Activated CD4-positive, alpha-beta T cell treated with anti-CD3 and anti-CD28 coated beads, Interleukin-10, Interleukin-2, amounts not matched to agents 100 ng/mL and 50 ng/mL, durations not matched to agents 16 hours and 8 hours (primary cell): ENCODE data around the gene ELANE.

Experiments used
- DNase-seq: peaks from one replicate; pipeline ENCODE4 v3.0.0-alpha.2; 2020

Gene ELANE

DNA sequence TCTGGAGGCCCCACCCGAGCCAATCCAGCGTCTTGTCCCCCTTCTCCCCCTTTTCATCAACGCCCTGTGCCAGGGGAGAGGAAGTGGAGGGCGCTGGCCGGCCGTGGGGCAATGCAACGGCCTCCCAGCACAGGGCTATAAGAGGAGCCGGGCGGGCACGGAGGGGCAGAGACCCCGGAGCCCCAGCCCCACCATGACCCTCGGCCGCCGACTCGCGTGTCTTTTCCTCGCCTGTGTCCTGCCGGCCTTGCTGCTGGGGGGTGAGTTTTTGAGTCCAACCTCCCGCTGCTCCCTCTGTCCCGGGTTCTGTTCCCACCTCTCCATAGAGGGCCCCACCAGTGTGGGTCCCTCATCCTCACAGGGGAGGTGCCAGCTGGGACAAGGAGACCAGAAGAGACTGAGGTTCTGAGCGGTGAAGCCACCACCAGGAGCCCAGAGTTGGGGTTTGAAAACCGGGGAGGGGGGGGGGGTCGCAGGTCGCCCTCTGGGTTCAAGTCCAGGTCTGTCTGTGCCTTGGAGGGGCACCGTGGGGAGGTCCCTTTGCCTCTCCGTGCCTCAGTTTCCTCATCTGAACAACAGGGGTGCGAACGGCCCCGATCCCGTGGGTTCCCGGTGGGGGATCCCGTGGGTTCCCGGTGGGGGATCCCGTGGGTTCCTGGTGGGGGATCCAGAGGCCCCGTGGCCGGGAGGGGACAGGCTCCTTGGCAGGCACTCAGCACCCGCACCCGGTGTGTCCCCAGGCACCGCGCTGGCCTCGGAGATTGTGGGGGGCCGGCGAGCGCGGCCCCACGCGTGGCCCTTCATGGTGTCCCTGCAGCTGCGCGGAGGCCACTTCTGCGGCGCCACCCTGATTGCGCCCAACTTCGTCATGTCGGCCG, at the start of gene ELANE:
TSS of gene ELANE (plus strand) at position 168 of the 878 bp plus-strand sequence. CDS start at position 194, 26 bp downstream.
- no peak for DNase-seq

DNA sequence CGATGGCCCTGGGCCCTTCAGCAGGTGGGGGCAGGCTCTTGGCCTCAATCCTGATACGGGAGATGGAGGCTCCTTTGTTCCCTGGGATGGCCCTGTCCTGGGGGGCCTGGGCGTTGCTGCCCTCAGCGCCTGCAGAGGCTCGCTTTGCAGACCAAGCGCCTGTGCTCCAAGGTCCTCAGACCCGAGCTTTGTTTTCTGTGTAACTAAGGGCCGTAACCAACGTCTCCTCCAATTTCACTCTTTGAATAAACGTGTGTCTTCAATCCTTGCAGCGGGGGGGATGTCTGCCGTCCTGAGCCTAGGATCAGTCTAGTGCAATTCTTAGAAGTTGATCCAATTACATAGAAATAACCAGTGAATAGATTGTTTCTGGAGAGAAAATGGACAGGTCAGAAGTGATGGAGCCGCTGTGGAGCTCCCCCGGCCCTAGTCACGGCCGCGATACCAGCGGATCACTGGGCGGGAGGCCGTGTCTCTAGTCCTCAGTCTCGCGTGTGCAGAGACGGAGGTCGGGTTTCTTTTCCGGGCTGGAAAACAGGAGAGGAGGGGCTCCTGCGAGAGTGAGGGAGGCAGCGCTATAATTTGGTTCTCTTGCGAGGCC, 49.5 kb upstream of the ELANE start:
- no peak for DNase-seq

DNA sequence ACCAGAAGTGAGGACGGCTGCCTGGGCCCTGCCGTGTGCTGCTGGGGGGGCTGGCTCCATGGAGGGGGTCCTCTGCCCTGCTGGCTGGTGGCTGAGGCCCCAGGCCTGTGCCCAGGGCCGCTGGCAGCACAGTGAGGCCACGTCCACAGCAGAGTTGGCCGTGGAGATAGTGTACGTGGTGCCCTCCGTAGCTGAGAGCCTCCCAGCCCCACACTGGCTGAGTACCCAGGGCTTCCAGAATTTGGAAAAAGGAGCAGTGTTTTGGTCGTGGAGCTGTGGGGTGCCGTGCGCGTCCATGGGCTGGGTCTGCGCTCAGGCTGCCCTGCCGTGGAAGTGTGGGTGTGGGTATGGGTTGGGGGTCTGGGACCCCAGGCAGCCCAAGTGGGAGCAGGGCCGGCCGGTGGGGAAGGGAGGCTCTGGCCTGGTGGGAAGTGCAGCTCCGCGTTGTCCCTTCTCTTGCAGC, 49.0 kb upstream of the ELANE start:
- no peak for DNase-seq

DNA sequence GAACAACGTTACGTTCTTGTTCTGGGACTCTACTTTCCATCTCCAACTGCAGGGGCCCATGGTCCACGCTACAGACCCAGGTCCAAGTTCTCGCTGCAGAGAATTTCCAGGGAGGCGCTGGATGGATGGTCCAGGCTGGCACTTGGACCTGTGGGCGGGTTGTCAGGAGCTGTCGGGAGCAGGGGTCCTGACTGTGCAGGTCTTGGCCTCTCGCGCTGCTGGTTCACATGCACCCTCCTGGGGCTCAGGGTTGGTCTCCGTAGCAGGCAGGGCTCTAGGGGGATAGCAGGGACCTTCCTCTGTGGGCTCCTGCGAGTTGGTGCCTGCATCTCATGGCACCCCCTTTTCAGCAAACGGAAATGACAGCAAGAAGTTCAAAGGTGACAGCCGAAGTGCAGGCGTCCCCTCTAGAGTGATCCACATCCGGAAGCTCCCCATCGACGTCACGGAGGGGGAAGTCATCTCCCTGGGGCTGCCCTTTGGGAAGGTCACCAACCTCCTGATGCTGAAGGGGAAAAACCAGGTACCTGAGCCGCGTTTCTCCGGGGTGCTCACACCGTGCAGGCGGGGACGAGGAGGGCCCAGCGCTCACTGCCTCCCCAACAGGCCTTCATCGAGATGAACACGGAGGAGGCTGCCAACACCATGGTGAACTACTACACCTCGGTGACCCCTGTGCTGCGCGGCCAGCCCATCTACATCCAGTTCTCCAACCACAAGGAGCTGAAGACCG, 48.3 kb upstream of the ELANE start:
- no peak for DNase-seq

DNA sequence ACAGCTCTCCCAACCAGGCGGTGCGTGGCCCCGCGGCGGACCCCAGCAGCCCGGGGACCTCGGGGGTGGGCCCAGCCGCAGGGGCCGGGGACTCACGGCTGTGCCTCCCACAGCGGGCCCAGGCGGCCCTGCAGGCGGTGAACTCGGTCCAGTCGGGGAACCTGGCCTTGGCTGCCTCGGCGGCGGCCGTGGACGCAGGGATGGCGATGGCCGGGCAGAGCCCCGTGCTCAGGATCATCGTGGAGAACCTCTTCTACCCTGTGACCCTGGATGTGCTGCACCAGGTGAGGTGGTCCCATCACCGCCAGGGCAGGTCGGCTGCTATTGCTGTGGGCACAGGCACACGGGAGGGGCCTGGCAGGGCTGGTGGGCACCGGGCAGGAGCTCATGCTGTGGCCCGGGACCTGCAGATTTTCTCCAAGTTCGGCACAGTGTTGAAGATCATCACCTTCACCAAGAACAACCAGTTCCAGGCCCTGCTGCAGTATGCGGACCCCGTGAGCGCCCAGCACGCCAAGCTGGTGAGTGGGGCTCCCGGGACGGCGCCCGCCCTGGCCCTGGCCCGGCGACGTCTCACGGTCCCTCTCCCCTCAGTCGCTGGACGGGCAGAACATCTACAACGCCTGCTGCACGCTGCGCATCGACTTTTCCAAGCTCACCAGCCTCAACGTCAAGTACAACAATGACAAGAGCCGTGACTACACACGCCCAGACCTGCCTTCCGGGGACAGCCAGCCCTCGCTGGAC, 47.5 kb upstream of the ELANE start:
- no peak for DNase-seq

DNA sequence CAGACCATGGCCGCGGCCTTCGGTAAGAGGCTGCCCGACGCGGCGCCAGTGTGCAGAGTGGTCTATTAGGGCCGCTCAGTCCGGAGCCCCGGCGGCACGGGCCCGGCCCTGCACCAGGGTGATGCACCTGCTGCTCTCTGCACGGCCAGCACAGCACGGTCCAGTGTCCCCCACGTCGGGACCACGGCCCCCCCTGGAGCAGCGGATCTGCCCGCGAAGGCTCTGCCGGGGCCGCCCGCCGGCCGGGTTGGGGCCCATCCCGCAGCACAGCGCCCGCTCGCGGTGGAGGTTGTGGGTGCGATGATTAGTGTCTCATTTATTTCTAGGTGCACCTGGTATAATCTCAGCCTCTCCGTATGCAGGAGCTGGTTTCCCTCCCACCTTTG, 46.9 kb upstream of the ELANE start:
- no peak for DNase-seq

DNA sequence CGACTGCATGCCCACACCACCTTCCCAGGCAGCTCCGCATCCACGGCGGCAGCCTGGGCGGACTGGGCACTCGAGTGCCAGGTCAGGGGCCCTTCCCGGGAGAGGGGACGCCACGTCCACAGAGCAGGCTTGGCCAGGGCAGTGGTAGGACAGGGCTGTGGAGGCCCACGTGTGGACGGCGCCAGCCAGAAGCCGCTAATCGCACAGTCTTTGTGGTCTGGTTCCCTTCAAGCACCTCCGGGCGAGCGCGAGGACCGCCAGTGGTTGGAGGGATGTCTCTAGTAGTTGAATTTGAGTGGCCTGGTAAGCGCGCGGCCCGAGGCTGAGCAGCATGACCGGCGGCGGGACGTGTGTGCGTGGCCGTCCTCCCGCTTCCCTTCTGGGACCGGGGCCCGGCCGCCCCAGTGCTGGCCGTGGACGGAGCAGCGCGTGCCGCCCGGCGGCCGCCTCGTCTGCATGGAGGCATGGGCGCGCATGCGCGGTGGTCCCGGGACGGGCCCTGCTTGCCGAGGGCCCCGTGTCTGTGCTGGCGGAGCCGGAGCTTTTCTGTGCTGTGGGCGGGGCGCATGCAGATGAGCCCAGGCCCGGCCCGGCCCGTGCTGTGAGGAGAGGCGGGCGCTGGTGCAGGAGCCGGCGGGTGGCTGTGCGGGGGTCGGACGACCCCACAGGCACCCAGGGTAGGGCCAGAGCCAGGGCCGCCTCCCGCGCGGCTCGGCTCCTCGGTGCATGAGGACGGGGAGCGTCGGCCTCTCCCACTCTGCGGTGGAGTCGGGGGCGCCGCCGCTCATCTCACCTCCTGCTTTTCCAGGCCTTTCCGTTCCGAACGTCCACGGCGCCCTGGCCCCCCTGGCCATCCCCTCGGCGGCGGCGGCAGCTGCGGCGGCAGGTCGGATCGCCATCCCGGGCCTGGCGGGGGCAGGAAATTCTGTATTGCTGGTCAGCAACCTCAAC, 46.2 kb upstream of the ELANE start:
- DNase-seq = no peak

DNA sequence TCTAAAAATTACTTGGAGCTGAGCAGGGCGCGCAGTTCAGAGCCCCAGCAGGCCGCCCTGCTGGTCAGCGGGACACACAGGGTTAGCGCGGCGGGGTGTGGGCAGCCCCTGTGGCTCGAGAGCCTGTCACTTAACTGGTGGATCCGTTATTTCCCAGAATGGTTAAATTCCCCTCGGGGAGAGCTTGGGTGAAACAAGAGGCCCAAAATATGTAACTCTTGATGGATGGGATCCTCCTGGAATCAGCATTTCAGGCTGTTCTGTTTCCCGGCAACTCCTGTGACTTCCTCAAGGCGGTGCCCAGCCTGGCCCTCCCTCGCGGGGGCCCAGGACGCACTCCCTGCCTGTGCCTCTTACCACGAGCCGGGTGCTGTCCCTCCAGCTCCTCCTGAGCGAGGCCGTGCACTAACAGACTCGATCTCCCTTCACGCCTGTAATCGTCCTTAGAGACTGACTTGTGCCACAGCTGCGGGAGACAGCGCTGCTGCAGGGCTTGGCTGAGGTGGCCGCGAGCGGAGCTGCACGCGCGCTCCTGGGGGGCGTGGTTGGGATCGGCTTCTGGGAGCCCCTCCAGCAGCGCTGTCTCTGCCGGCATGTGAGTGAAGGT, 45.2 kb upstream of the ELANE start:
- DNase-seq = no peak

DNA sequence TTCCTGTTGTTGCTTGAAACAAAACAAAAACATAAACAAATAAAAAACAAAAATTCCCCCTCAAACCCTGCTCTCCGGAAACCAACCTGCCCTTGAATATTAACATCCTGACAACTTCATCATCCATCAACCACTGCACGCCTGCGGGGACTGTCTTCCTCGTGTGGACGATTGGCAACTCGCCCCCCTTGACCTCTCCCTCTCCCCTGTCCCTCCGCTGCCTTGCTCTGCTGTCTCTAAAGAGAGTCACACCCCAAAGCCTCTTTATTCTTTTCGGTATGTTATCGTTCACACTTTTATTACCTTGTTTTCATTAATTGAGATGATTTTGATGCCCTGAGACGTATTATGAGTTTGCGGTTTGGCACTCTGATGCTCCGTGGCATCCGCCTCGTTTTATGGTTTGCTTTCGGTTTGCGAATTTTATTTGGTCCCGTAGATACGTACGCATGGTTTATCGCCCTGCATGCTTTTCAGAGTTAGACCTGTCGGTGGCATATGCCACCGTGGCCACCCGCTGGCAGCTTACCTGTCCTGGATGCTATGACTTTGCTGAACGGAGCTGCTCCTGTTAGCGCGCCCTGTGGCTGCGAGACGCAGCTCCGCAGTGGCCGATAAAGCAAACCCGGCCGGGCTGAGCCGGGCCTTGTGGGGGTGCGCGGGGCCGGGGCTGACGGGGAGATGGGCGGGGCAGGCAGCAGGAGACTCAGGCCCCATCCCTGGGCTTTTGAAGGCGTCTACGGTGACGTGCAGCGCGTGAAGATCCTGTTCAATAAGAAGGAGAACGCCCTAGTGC, 44.3 kb upstream of the ELANE start:
- no peak for DNase-seq

DNA sequence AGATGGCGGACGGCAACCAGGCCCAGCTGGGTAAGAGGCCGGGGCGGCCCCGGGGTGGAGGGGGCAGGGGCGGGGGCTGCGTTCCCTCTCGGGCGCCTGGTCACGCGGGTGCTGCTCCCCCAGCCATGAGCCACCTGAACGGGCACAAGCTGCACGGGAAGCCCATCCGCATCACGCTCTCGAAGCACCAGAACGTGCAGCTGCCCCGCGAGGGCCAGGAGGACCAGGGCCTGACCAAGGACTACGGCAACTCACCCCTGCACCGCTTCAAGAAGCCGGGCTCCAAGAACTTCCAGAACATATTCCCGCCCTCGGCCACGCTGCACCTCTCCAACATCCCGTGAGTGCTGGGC, 43.7 kb upstream of the ELANE start:
- DNase-seq = no peak

DNA sequence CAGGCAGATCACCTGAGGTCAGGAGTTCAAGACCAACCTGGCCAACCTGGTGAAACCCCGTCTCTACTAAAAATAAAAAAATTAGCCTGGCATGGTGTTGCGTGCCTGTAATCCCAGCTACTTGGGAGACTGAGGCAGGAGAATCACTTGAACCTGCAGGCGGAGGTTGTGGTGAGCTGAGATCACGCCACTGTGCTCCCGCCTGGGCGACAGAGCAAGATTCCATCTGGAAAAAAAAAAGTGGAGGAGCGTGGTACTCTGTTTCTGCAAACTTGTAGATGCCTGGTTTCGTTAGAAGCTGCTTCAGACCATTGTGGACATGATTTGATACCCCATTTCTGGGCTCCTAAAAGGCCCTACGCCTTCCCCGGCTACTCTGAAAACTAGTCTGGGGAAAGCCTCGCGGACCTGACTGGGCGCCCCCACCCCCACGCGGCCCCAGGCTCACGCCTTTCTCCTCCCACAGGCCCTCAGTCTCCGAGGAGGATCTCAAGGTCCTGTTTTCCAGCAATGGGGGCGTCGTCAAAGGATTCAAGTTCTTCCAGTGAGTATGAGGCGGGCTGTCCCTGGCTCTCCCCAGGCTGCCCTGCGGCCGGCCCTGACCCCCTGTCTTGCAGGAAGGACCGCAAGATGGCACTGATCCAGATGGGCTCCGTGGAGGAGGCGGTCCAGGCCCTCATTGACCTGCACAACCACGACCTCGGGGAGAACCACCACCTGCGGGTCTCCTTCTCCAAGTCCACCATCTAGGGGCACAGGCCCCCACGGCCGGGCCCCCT, 41.8 kb upstream of the ELANE start:
- DNase-seq = no peak

DNA sequence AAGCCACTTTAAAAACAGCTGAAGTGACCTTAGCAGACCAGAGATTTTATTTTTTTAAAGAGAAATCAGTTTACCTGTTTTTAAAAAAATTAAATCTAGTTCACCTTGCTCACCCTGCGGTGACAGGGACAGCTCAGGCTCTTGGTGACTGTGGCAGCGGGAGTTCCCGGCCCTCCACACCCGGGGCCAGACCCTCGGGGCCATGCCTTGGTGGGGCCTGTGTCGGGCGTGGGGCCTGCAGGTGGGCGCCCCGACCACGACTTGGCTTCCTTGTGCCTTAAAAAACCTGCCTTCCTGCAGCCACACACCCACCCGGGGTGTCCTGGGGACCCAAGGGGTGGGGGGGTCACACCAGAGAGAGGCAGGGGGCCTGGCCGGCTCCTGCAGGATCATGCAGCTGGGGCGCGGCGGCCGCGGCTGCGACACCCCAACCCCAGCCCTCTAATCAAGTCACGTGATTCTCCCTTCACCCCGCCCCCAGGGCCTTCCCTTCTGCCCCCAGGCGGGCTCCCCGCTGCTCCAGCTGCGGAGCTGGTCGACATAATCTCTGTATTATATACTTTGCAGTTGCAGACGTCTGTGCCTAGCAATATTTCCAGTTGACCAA, 41.1 kb upstream of the ELANE start:
- no peak for DNase-seq

DNA sequence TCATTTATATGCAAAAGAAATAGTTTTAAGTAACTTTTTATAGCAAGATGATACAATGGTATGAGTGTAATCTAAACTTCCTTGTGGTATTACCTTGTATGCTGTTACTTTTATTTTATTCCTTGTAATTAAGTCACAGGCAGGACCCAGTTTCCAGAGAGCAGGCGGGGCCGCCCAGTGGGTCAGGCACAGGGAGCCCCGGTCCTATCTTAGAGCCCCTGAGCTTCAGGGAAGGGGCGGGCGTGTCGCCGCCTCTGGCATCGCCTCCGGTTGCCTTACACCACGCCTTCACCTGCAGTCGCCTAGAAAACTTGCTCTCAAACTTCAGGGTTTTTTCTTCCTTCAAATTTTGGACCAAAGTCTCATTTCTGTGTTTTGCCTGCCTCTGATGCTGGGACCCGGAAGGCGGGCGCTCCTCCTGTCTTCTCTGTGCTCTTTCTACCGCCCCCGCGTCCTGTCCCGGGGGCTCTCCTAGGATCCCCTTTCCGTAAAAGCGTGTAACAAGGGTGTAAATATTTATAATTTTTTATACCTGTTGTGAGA, 40.5 kb upstream of the ELANE start:
- no peak for DNase-seq

DNA sequence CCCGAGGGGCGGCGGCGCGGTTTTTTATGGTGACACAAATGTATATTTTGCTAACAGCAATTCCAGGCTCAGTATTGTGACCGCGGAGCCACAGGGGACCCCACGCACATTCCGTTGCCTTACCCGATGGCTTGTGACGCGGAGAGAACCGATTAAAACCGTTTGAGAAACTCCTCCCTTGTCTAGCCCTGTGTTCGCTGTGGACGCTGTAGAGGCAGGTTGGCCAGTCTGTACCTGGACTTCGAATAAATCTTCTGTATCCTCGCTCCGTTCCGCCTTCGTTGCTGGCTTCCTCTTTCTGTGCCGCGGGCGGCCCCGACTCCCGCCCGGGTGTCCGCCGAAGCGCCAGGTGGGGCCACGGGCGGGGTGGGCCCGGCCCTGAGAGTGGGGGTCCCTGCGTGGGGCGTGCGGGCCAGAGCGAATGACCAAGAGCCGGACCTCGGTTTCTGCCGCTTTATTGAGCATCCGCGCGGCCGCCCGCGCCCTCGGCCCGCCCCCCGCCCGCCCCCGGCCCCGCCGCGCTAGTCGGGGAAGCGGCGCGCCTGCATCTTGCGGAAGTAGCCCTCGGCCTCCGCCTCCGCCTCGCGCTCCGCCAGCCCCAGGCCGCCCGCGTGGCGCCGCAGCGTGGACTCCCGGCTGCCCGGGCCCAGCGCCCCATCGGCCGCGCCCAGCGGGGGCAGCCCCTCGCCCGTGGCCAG, 39.9 kb upstream of the ELANE start:
- no peak for DNase-seq

DNA sequence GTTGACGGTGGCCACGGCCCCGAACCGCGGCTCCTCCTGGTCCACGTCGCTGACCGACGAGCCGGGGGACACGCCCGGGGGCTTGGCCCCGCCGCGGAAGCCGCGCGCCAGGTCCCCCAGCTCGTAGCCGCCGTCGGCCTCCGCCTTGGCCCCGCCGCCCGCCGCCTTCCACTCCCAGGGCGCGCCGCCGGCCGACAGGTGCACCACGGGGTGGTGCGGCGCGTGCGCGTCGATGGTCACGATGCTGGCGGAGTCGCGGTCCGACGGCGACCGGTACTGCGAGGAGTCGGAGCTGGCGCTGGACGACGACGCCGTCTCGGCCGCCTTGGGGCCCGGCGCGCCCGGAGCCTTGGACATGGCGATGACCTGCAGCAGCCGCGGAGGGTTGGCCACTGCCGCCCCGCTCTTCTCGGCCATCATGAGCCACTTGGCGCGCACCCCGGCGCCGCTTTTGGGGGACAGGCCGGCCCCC, 39.3 kb upstream of the ELANE start:
- DNase-seq = no peak

DNA sequence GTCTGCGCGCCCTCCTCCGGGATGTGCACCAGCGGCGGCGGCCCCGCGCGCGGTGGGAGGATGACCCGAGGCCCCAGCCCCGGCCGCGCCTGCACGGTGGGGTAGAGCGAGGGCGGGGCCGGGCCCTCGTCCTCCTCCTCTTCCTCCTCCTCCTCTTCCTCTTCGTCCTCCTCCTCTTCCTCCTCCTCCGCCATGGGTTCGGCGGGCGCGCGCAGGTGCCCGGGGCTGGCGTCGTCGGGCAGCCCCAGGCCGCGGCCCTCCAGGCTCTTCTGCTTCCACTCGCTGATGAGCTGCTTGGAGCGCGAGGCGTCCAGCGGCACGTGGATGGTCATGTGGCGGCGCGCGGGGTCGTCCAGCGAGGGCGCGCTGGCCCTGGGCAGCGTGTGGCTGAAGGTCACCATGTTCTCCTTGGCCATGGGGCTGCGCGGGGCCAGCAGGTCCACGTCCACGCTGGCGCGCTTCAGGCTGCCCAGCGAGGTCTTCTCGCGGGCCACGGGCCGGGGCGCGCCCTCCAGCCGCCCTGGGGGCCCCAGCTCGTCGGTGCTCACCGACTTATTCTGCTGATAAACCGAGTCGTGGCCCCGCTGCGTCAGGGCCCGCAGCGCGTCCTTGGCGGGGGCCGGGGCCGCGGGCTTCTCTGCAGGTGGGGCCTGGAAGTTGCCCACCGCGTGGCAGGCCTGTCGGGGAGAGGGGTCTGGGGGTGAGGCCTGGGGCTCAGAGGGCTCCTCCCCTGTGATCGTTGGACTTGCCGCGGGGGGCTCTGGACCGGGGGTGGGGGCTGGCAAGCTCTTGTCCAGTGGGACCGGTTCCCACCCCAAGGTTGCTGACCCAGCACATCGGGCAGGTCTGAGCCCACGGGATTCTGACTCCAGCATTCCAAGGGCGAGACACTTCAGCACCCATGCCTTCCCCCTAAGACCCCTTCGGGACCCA, 38.6 kb upstream of the ELANE start:
- no peak for DNase-seq
